AG09319 (cell line): Measurements from ENCODE around the gene RBMX.
"Not testable (repeated sequence)": the region's sequence is repeated elsewhere in the genome, so short reads cannot be mapped to it uniquely, and the experiment has no call there.

Experiments used
- DNase-seq: peaks from one replicate; pipeline ENCODE4 v3.0.0-alpha.2; 2010; ENCODE audit warnings: low read depth; ENCODE audit errors: extremely low read depth
- CTCF ChIP-seq: IDR thresholded peaks from 2 replicates; pipeline ENCODE4 v1.5.1; 2011; ENCODE audit warnings: low read depth, mild to moderate bottlenecking, inconsistent platforms, low read length, moderate library complexity

RBMX gene

DNA sequence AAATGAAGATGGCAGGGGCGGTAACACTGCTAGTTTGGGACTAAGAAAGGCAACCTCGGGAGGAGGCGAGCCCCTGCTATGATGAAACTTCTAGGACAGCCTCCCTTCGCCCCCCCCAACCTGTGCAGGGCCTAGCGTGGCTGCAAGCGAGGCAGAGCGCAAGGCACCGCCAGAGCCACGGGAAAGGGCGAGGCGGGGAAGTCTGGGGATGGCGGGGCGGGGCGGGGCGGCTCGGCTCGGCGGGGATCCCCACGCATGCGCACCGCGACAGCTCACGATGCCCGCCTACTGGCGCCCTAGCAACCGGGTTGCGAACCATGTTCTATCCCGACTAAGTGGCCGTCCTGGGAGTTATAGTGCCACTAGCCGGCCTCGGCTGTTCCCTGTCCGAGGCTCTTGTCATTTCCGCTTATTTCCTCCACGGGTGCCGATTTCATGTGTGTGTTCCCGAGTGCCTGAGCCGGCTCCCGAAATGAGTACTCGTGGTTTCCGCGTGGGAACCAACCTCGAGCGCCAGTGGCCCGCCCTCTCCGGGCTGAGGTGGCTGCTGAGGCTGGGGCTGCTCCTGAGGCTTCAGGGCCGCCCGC lies 28.7 kb upstream of the RBMX start:
- peak; percentile 65 for DNase-seq
- TF ChIP-seq CTCF, result no peak

DNA sequence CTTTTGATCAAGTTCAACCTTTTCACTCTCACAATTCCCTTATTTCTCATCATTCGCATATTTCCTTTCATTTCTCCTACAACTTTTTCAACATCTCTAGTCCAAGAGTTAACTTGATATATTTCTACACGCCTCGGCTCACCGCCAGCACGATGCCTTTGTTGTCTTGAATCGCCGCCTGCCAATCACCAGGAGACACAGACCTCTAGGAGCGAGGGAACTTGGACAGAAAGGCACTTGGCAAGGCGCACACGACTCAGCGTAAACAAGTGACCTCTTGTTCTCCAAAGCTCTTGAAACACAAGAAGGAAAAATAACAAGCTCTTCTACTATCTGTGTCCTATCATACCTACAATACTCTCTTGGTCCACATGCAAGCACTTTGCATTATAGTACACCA lies 27.1 kb upstream of the RBMX start:
- TF ChIP-seq CTCF, result no peak
- DNase-seq, result no peak

- no peak for TF ChIP-seq CTCF
- no peak for DNase-seq
Measured at GRCh38 chrX:136906921-136907510, 26.5 kb upstream of the RBMX start.

GRCh38 chrX:136904067-136904466 lies 23.5 kb upstream of the RBMX start:
- DNase-seq, result not testable (repeated sequence)

DNA sequence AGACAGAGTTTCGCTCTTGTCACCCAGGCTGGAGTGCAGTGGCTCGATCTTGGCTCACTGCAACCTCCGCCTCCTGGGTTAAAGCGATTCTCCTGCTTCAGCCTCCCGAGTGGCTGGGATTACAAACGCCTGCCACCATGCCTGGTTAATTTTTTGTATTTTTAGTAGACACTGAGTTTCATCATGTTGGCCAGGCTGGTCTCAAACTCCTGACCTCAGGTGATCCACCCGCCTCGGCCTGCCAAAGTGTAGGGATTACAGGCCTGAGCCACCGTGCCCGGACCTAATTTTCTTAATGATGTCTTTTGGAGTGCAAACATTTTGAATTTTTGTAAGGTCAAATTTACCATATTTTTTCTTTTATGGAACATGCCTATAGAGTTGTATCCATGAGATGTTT lies 19.5 kb upstream of the RBMX start:
- DNase-seq, result not testable (repeated sequence)

- TF ChIP-seq CTCF, result no peak
- DNase-seq, result no peak
Measured at GRCh38 chrX:136899221-136899620, 18.7 kb upstream of the RBMX start.

GRCh38 chrX:136898752-136899151 lies 18.2 kb upstream of the RBMX start:
- not testable (repeated sequence) for DNase-seq

- DNase-seq, result no peak
- TF ChIP-seq CTCF, result no peak
Measured at GRCh38 chrX:136896121-136896914, 15.8 kb upstream of the RBMX start.

- no peak for TF ChIP-seq CTCF
- DNase-seq, result no peak
Measured at GRCh38 chrX:136892412-136892811, 11.9 kb upstream of the RBMX start.

- DNase-seq, result not testable (repeated sequence)
Measured at GRCh38 chrX:136890596-136890995, 10.1 kb upstream of the RBMX start.
